Smooth muscle cell (in vitro differentiated cells): Measurements from ENCODE around the gene CDHR3. TPM values are rescaled to one million over a fixed set of nuclear protein-coding genes. Genes with fewer than 3 reads are reported as not detected.
"Not testable (repeated sequence)": the region's sequence is repeated elsewhere in the genome, so short reads cannot be mapped to it uniquely, and the experiment has no call there.

ENCODE experiments used
- DNase-seq: peaks from one replicate; lab custom pipeline; 2025; ENCODE audit not compliant: unreplicated experiment; lab: John Stamatoyannopoulos, UW
- H2AFZ ChIP-seq: fragments of 200-600 bp; sonication (generic); 2 replicates; pipeline ENCODE4 v1.6.0; 2016; ENCODE audit warnings: antibody characterized with exemption, low read depth, mild to moderate bottlenecking
- H3F3A ChIP-seq: fragments of 200-600 bp; sonication (generic); 2 replicates; pipeline ENCODE4 v1.6.0; 2017; ENCODE audit warnings: antibody characterized with exemption, low read depth
- H3K27ac ChIP-seq: fragments of 200-600 bp; sonication (generic); 2 replicates; pipeline ENCODE4 v1.5.1; 2016; ENCODE audit warnings: low read depth, mild to moderate bottlenecking
- H3K27me3 ChIP-seq: fragments of 200-600 bp; sonication (generic); 2 replicates; pipeline ENCODE4 v1.6.1; 2016; ENCODE audit warnings: low read depth, mild to moderate bottlenecking
- H3K36me3 ChIP-seq: fragments of 200-600 bp; sonication (generic); 2 replicates; pipeline ENCODE4 v1.5.1; 2016; ENCODE audit warnings: low read depth
- H3K4me1 ChIP-seq: fragments of 200-600 bp; sonication (generic); 2 replicates; pipeline ENCODE4 v1.5.1; 2016; ENCODE audit warnings: low read depth
- H3K4me2 ChIP-seq: fragments of 200-600 bp; sonication (generic); 2 replicates; pipeline ENCODE4 v1.6.0; 2016; ENCODE audit warnings: mild to moderate bottlenecking
- H3K4me3 ChIP-seq: fragments of 200-600 bp; sonication (generic); 2 replicates; pipeline ENCODE4 v1.5.1; 2016; ENCODE audit warnings: mild to moderate bottlenecking
- H3K79me2 ChIP-seq: fragments of 200-600 bp; sonication (generic); 2 replicates; pipeline ENCODE4 v1.6.0; 2016; ENCODE audit warnings: low read depth, mild to moderate bottlenecking
- H3K9ac ChIP-seq: fragments of 200-600 bp; sonication (generic); 2 replicates; pipeline ENCODE4 v1.6.0; 2016; ENCODE audit warnings: low read depth
- H3K9me3 ChIP-seq: fragments of 200-600 bp; sonication (generic); replicated peaks from 2 replicates; pipeline ENCODE4 v1.5.1; 2016; ENCODE audit warnings: low read depth
- H4K20me1 ChIP-seq: fragments of 200-600 bp; sonication (generic); 2 replicates; pipeline ENCODE4 v1.6.0; 2016; ENCODE audit warnings: low read depth
- CTCF ChIP-seq: fragments of 200-600 bp; sonication (generic); IDR thresholded peaks from 2 replicates; pipeline ENCODE4 v1.5.1; 2017; ENCODE audit warnings: borderline replicate concordance, mild to moderate bottlenecking, antibody characterized with exemption; ENCODE audit not compliant: insufficient read depth, poor library complexity, severe bottlenecking
- WGBS: methylation state at CpG from one replicate; pipeline ENCODE4 v1.1.7; 2016; ENCODE audit warnings: low lambda C conversion rate; 5-methylcytosine and 5-hydroxymethylcytosine counted together
- polyA plus RNA-seq: library from polyadenylated mRNA; unstranded; fragments of >200 nt; fragmentation: Nextera tagmentation; extraction: Ambion mirVana; gene quantifications from 2 replicates; pipeline ENCODE4 v1.2.1, GENCODE V29; 2016
- total RNA-seq: library from RNA; depleted of rRNA; stranded (reverse); fragments of >200 nt; gene quantifications from 2 replicates; pipeline ENCODE4 v1.2.3, GENCODE V29; 2014

Gene CDHR3
- total and polyA plus RNA-seq, 2 experiments from 2014 or later = 0.31 to 1.7 TPM

DNA sequence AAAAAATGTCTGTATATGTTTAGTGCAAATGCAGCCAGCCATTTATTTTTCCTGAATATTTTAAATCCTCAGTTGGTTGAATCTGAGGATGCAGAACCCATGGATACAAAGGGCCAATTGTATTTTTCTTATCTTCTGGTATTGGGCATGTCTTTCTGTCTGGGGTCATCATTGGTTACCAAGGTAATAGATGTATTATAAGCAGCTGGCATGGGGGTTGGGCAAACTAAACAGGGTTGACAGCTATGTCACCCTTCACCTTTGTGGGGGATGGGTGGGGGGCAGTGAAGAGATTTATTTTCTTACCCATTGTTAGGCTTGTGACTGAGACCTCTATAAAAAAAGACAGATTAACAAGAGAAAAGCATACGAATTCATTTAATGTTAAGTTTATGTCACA lies 38.8 kb downstream of the CDHR3 start:
- H3K9me3 ChIP-seq = no peaks in the 10 kb centered on the region
- no peaks in the 10 kb centered on the region for H3K36me3 ChIP-seq
- no peaks in the 10 kb centered on the region for H3F3A ChIP-seq
- H3K4me3 ChIP-seq = no peak overlapping the region
- no peak overlapping the region for H3K27ac ChIP-seq
- TF ChIP-seq CTCF = no peak
- H3K4me2 ChIP-seq = no peak overlapping the region
- no peak overlapping the region for H2AFZ ChIP-seq
- H3K27me3 ChIP-seq = no peaks in the 10 kb centered on the region
- H4K20me1 ChIP-seq = no peaks in the 10 kb centered on the region
- H3K79me2 ChIP-seq = no peaks in the 10 kb centered on the region
- H3K9ac ChIP-seq = no peak overlapping the region
- no peaks in the 10 kb centered on the region for H3K4me1 ChIP-seq
- WGBS = 73% methylated on average over 1 of the region's 1 CpG
- DNase-seq = no peak

- Histone ChIP-seq H2AFZ (no peak overlapping the region), H3K27me3 (no peaks in the 10 kb centered on the region), H3K4me3 (no peak overlapping the region), H3K4me2 (no peak overlapping the region), H3K79me2 (no peaks in the 10 kb centered on the region), H4K20me1 (no peaks in the 10 kb centered on the region), H3K9ac (no peak overlapping the region), H3K36me3 (no peaks in the 10 kb centered on the region), H3K4me1 (no peaks in the 10 kb centered on the region), H3F3A (no peaks in the 10 kb centered on the region), H3K27ac (no peak overlapping the region), H3K9me3 (no peaks in the 10 kb centered on the region)
- WGBS = 93% methylated on average over 5 of the region's 5 CpGs
- no peak for TF ChIP-seq CTCF
- no peak for DNase-seq
These were observed 40.5 kb downstream of the CDHR3 start for GRCh38 chr7:106003525-106004064.

DNA sequence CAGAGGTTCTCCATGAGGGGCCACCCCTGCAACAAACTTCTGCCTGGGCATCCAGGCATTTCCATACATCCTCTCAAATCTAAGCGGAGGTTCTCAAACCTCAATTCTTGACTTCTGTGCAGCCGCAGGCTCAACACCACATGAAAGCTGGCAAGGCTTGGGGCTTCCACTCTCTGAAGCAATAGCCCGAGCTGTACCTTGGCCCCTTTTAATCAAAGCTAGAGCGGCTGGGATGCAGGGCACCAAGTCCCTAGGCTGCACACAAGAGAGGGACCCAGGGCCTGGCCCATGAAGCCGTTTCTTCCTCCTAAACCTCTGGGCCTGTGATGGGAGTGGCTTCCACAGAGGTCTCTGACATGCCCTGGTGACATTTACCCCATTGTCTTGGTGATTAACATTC lies 43.8 kb downstream of the CDHR3 start:
- WGBS = 95% methylated on average over 5 of the region's 5 CpGs
- Histone ChIP-seq H3K79me2 (no peaks in the 10 kb centered on the region), H3K4me2 (no peak overlapping the region), H3K9ac (no peak overlapping the region), H3K9me3 (no peaks in the 10 kb centered on the region), H3K4me1 (peaks cover 11% of the 10 kb centered on the region), H4K20me1 (no peaks in the 10 kb centered on the region), H3K36me3 (no peaks in the 10 kb centered on the region), H3K27me3 (no peaks in the 10 kb centered on the region), H2AFZ (no peak overlapping the region), H3K27ac (no peak overlapping the region), H3K4me3 (no peak overlapping the region), H3F3A (peaks cover 20% of the 10 kb centered on the region)
- TF ChIP-seq CTCF = no peak
- DNase-seq = no peak

GRCh38 chr7:106007796-106008195 lies 44.7 kb downstream of the CDHR3 start:
- not testable (repeated sequence) for H3K9me3 ChIP-seq, DNase-seq, H3K79me2 ChIP-seq, H3K4me2 ChIP-seq, H3K27me3 ChIP-seq, H3K9ac ChIP-seq, H3K4me3 ChIP-seq, H2AFZ ChIP-seq, H3K36me3 ChIP-seq, H4K20me1 ChIP-seq, H3K27ac ChIP-seq
- 80% methylated on average over 3 of the region's 3 CpGs for WGBS
- peaks cover 11% of the 10 kb centered on the region for H3K4me1 ChIP-seq
- peaks cover 20% of the 10 kb centered on the region for H3F3A ChIP-seq
